Measurements from ENCODE around the gene RGS8. TPM values are rescaled to one million over a fixed set of nuclear protein-coding genes. Genes with fewer than 3 reads are reported as not detected.

RGS8 gene
- total and polyA plus RNA-seq, 11 donors, result 0.05 to 0.23 (median 0.11) TPM; not detected in 8

DNA sequence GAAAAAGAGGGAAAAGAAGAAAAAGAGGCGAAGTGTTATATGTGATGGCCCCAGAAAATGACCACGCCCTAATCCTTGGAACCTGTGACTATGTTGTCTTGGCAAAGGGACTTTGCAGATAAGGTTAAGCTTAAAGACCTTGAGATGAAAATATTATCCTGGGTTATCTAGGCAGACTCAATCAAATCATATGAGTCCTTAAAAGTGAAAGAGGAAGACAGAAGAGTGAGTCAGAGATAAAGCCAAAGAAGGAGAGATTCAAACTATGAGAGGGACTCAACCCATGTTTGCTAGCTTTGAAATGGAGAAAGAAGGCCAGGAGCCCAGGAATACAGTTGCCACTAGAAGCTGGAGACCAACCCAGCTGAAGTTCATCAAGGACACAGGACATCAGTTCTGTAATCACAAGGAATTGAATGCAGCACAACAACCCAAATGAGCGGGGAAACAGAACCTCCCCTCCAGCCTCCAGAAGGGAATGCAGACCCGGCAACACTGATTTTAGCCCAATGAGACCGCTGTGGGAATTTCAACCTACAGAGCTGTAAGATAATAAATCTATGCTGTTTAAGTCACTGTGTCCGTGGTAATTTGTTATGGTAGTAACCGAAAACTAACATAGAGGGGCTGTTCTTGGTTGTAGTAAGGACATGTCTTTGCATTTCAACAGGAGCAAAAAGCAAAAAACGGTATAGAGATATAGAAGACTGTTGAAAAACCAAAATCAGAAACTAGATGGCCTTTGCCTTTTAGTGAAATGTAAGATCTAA is 4.2 kb upstream of the RGS8 start:
- ATAC-seq (no peak), DNase-seq (no peak)
- intact Hi-C loops (cut with DNase I), result loop anchor here in 1 of 10 donors (10.0 kb wide), 1 partner anchor 56 kb away; no protein-coding TSS in a partner anchor
- no peak for TF ChIP-seq POLR2A (IDR thresholded peaks at IDR 0.05)
- no peak for TF ChIP-seq CTCF (IDR thresholded peaks at IDR 0.05)
- no peaks in the 10 kb centered on the region for H3K4me1 ChIP-seq
- peaks cover 0 to 6% (median 0%) of the 10 kb centered on the region in 9 donors for H3K27me3 ChIP-seq
- no peaks in the 10 kb centered on the region for H3K36me3 ChIP-seq
- WGBS, 4 donors, result 92 to 95% (median 94%) methylated on average over 8 of the region's 8 CpGs
- H3K27ac ChIP-seq, result no peak overlapping the region
- no peak overlapping the region for H3K4me3 ChIP-seq
- peaks cover 0 to 14% (median 5%) of the 10 kb centered on the region in 12 donors for H3K9me3 ChIP-seq

GRCh38 chr1:182687361-182687760 is 3.0 kb upstream of the RGS8 start:
- Histone ChIP-seq H3K9me3 (peaks cover 0 to 4% (median 0%) of the 10 kb centered on the region in 12 donors), H3K27ac (no peak overlapping the region), H3K4me1 (no peaks in the 10 kb centered on the region), H3K4me3 (no peak overlapping the region), H3K27me3 (peaks cover 0 to 8% (median 0%) of the 10 kb centered on the region in 9 donors), H3K36me3 (no peaks in the 10 kb centered on the region)
- ATAC-seq (no peak), DNase-seq (no peak)
- TF ChIP-seq CTCF (IDR thresholded peaks at IDR 0.05) (no peak), POLR2A (IDR thresholded peaks at IDR 0.05) (no peak)
- intact Hi-C loops (cut with DNase I), result loop anchor here in 1 of 10 donors (10.0 kb wide), 1 partner anchor 57 kb away; no protein-coding TSS in a partner anchor

DNA sequence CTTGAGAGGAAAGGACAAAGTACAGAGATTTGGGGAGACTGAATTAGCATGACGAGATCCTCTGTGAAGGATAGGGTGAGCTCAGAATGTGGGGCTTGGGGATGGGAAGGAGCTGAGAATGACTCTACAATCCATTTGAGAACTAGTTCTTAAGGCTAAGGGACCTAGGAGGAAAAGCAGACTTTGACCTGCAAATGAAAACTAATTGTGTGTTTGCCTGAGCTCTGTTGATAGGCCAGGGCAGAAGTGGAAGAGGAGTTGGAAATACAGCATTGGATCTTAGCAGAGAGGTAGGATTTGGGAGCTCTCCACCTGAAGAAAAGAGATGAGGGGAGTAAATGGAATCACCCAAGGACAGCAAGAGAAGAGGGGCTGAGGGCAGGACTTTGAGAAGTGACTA is 2.1 kb upstream of the RGS8 start:
- DNase-seq, result no peak
- Histone ChIP-seq H3K4me3 (no peak overlapping the region), H3K9me3 (peaks cover 0 to 4% (median 0%) of the 10 kb centered on the region in 12 donors), H3K27ac (no peak overlapping the region), H3K36me3 (no peaks in the 10 kb centered on the region), H3K4me1 (no peaks in the 10 kb centered on the region), H3K27me3 (peaks cover 0 to 8% (median 0%) of the 10 kb centered on the region in 9 donors)
- 56 to 100% (median 97%) methylated on average over 1 of the region's 1 CpG for WGBS, 4 donors
- intact Hi-C loops (cut with DNase I), result loop anchor here in 1 of 10 donors (10.0 kb wide), 1 partner anchor 58 kb away; no protein-coding TSS in a partner anchor
- TF ChIP-seq POLR2A (IDR thresholded peaks at IDR 0.05) (no peak), CTCF (IDR thresholded peaks at IDR 0.05) (no peak)
- ATAC-seq, result no peak

GRCh38 chr1:182685215-182685614 is 828 bp upstream of the RGS8 start:
- 83 to 91% (median 88%) methylated on average over 4 of the region's 4 CpGs for WGBS, 4 donors
- TF ChIP-seq CTCF (IDR thresholded peaks at IDR 0.05) (no peak), POLR2A (IDR thresholded peaks at IDR 0.05) (no peak)
- Histone ChIP-seq H3K27me3 (peaks cover 0 to 9% (median 0%) of the 10 kb centered on the region in 9 donors), H3K4me3 (no peak overlapping the region), H3K27ac (no peak overlapping the region), H3K9me3 (no peaks in the 10 kb centered on the region), H3K4me1 (peaks cover 0 to 2% (median 0%) of the 10 kb centered on the region in 12 donors), H3K36me3 (no peaks in the 10 kb centered on the region)
- no peak for ATAC-seq
- DNase-seq, result no peak
- intact Hi-C loops (cut with DNase I), result loop anchor here in 1 of 10 donors (10.0 kb wide), 1 partner anchor 60 kb away; no protein-coding TSS in a partner anchor

Data from heart left ventricle (tissue), 16 donors.